Ovary (tissue), 10 donors: ENCODE results near the gene MAPKAPK5. TPM values are rescaled to one million over a fixed set of nuclear protein-coding genes. Genes with fewer than 3 reads are reported as not detected.
A peak's percentile ranks its signal among the peaks of the same experiment; 100 is the strongest.

Source experiments
- DNase-seq, 5 donors: peaks; one replicate each; pipeline ENCODE4 v3.0.0-alpha.2; 2019 to 2020
- H3K27ac ChIP-seq, 2 donors: fragments of 200-600 bp; one replicate each; pipeline versions ENCODE4 v1.5.1 to v1.8.0; 2019 to 2022
- H3K27me3 ChIP-seq: fragments of 200-600 bp; one replicate; pipeline ENCODE4 v1.8.0; 2022
- H3K36me3 ChIP-seq: fragments of 200-600 bp; sonication (generic); one replicate; pipeline ENCODE4 v1.5.1; 2019
- H3K4me1 ChIP-seq: one replicate; pipeline ENCODE4 v1.8.1; 2013; ENCODE audit warnings: mild to moderate bottlenecking, moderate library complexity; ENCODE audit not compliant: insufficient read depth
- H3K4me3 ChIP-seq: fragments of 200-600 bp; sonication (generic); one replicate; pipeline ENCODE4 v1.5.1; 2017
- H3K9me3 ChIP-seq, 2 donors: fragments of 200-600 bp in 1 of 2; sonication (generic) in 1 of 2; one replicate each; pipeline versions ENCODE4 v1.5.1 to v1.8.1; 2013 to 2019; ENCODE audit warnings: mild to moderate bottlenecking in 1 of 2, moderate library complexity in 1 of 2
- CTCF ChIP-seq, 3 donors: fragments of 450-650 bp in 2 of 3; fragments of 200-600 bp in 1 of 3; IDR thresholded peaks; one replicate each; pipeline versions ENCODE4 v1.5.1 to v1.8.0; 2016 to 2022; ENCODE audit warnings: antibody characterized with exemption in 3 of 3, mild to moderate bottlenecking in 1 of 3
- EP300 ChIP-seq: sonication (generic); formaldehyde crosslinking; IDR thresholded peaks from one replicate; pipeline ENCODE4 v1.6.1; 2017; ENCODE audit warnings: antibody characterized with exemption
- POLR2A ChIP-seq: fragments of 450-650 bp; IDR thresholded peaks from one replicate; pipeline ENCODE4 v1.6.1; 2017; ENCODE audit warnings: antibody characterized with exemption, mild to moderate bottlenecking, moderate library complexity
- WGBS, 3 donors: extraction: QIAGEN DNeasy Blood & Tissue Kit in 1 of 3; methylation state at CpG; one replicate each; pipeline versions ENCODE4 v1.1.5 to v1.1.7; 2013 to 2017; 5-methylcytosine and 5-hydroxymethylcytosine counted together
- intact Hi-C, 4 donors: fragments of 100-400 bp; cut with DNase I; formaldehyde crosslinking; loops; one replicate each; pipeline versions ENCODE4 v1.11.0 to v1.15.1; 2022 to 2023
- long read RNA-seq, 3 donors: library from polyadenylated mRNA in 2 of 3; unstranded in 2 of 3; transcript quantifications; one replicate each; pipeline ENCODE4 v2.0.0 and lab custom pipeline, GENCODE V29; 2021 to 2026
- polyA plus RNA-seq, 2 donors: library from polyadenylated mRNA; stranded (reverse); fragments of 200-250 nt in 1 of 2; fragments of 350-450 nt in 1 of 2; fragmentation: Illumina TruSeq in 1 of 2; extraction: RNeasy Lipid Tissue Mini Kit (QIAGEN cat#74804) in 1 of 2; gene quantifications; one replicate each; pipeline ENCODE4 v1.2.3, GENCODE V29; 2013 to 2014
- total RNA-seq, 7 donors: library from RNA; depleted of rRNA in 2 of 7; stranded (reverse); fragments of >200 nt in 2 of 7; fragmentation: NEBNext Ultra II Directional in 3 of 7; extraction: Animal tissue kit (Norgen Biotek cat#: 25700) in 3 of 7; gene quantifications; one replicate each; pipeline versions ENCODE4 v1.1.0 to v1.2.4, GENCODE V29; 2016 to 2023
- donor health status: DM: no; HTN: no; CAD: no; lungs with moderate emphysema.
- donor health status: DM: no; HTN: no; CAD: no.
- donor health status: Bipolar disorder and iron deficiency.
- donor health status: DM: yes; HTN: yes; CAD: no.
- donor health status: DM: no; HTN: no; CAD: no.
- donor health status: DM: yes; HTN: yes; CAD: no.

The MAPKAPK5 gene
- total RNA-seq = 10 to 100 TPM; 35.6 to 52.5 (median 39.0) TPM
- 10 to 100 TPM; 20.0 to 21.8 TPM for polyA plus RNA-seq
- long read RNA-seq, donor 1, full-length matches to known transcripts = 1 of 11 reads
- long read RNA-seq, donor 1, partial matches to known transcripts = 3 of 11 reads
- long read RNA-seq, donor 1, other reads (novel, unspliced or antisense) = 7 of 11 reads
- long read RNA-seq, donor 2, full-length matches to known transcripts = 7 of 36 reads
- long read RNA-seq, donor 2, partial matches to known transcripts = 22 of 36 reads
- long read RNA-seq, donor 2, other reads (novel, unspliced or antisense) = 7 of 36 reads
- long read RNA-seq, donor 3, full-length matches to known transcripts = 37 of 64 reads
- long read RNA-seq, donor 3, partial matches to known transcripts = 7 of 64 reads
- long read RNA-seq, donor 3, other reads (novel, unspliced or antisense) = 20 of 64 reads

GRCh38 chr12:111841750-111842555, at the start of gene MAPKAPK5:
Gene MAPKAPK5, plus strand, starts transcription at chr12:111842228. Its CDS starts 506 bp downstream, at chr12:111842734.
- peak; percentile 94 to 98 (median 95) for DNase-seq
- Histone ChIP-seq H3K36me3 (no peaks in the 10 kb centered on the region), H3K4me3 (peak within 1 kb of the TSS; percentile 70), H3K9me3 (no peaks in the 10 kb centered on the region), H3K4me1 (peaks cover 4% of the 10 kb centered on the region), H3K27ac (peak within 1 kb of the TSS; percentile 94 to 96), H3K27me3 (no peaks in the 10 kb centered on the region)
- intact Hi-C loops = no loop called here
- 0% methylated on average over 43 to 84 of the region's 84 CpGs for WGBS, 3 donors
- TF ChIP-seq EP300 = no peak
- peak in 1 of 3 donors; percentile 14 for TF ChIP-seq CTCF (IDR thresholded peaks at IDR 0.05)
- TF ChIP-seq POLR2A = peak; percentile 67

- intact Hi-C loops = no loop called here
- no peak for DNase-seq
- WGBS, 3 donors = 78 to 89% (median 79%) methylated on average over 3 of the region's 3 CpGs
- H3K4me1 ChIP-seq = peaks cover 12% of the 10 kb centered on the region
- no peaks in the 10 kb centered on the region for H3K36me3 ChIP-seq
- no peaks in the 10 kb centered on the region for H3K27me3 ChIP-seq
- no peak for TF ChIP-seq CTCF (IDR thresholded peaks at IDR 0.05)
- no peak for TF ChIP-seq EP300
- TF ChIP-seq POLR2A = no peak
- H3K27ac ChIP-seq = peak overlapping the region in 1 of 2 donors; percentile 82
- no peak overlapping the region for H3K4me3 ChIP-seq
- no peaks in the 10 kb centered on the region for H3K9me3 ChIP-seq
Measured at GRCh38 chr12:111792856-111793235, 49.2 kb upstream of the MAPKAPK5 start.

- no peak for TF ChIP-seq POLR2A
- no peak for TF ChIP-seq EP300
- TF ChIP-seq CTCF (IDR thresholded peaks at IDR 0.05) = no peak
- H3K9me3 ChIP-seq = no peaks in the 10 kb centered on the region
- no peaks in the 10 kb centered on the region for H3K36me3 ChIP-seq
- H3K4me3 ChIP-seq = no peak overlapping the region
- no peaks in the 10 kb centered on the region for H3K27me3 ChIP-seq
- intact Hi-C loops = no loop called here
- WGBS, 3 donors = 81 to 93% (median 91%) methylated on average over 4 of the region's 4 CpGs
- no peak overlapping the region for H3K27ac ChIP-seq
- DNase-seq = peak in 1 of 5 donors; percentile 21
- H3K4me1 ChIP-seq = no peaks in the 10 kb centered on the region
Measured at GRCh38 chr12:111798182-111798581, 43.8 kb upstream of the MAPKAPK5 start.

GRCh38 chr12:111799758-111800157, 42.3 kb upstream of the MAPKAPK5 start:
- intact Hi-C loops = no loop called here
- no peak overlapping the region for H3K27ac ChIP-seq

More at GRCh38 chr12:111799758-111800157, 42.3 kb upstream of the MAPKAPK5 start:
- H3K9me3 ChIP-seq = no peaks in the 10 kb centered on the region
- H3K27me3 ChIP-seq = no peaks in the 10 kb centered on the region
- 90 to 92% (median 92%) methylated on average over 9 of the region's 9 CpGs for WGBS, 3 donors
- DNase-seq = no peak
- no peaks in the 10 kb centered on the region for H3K4me1 ChIP-seq
- TF ChIP-seq EP300 (no peak), CTCF (IDR thresholded peaks at IDR 0.05) (no peak), POLR2A (no peak)
- no peak overlapping the region for H3K4me3 ChIP-seq
- no peaks in the 10 kb centered on the region for H3K36me3 ChIP-seq
